GM19328 (cell line): ENCODE results near the gene PGAM2.
"Not testable (repeated sequence)": the region's sequence is repeated elsewhere in the genome, so short reads cannot be mapped to it uniquely, and the experiment has no call there.

ENCODE experiments used
- ATAC-seq: cut with Tn5 transposase; IDR thresholded peaks from one replicate; pipeline ENCODE4 v1.9.1; 2021; ENCODE audit warnings: mild to moderate bottlenecking, moderate library complexity; ENCODE audit not compliant: unreplicated experiment

The PGAM2 gene

GRCh38 chr7:44033971-44034844, 31.2 kb downstream of the PGAM2 start:
- not testable (repeated sequence) for ATAC-seq

DNA sequence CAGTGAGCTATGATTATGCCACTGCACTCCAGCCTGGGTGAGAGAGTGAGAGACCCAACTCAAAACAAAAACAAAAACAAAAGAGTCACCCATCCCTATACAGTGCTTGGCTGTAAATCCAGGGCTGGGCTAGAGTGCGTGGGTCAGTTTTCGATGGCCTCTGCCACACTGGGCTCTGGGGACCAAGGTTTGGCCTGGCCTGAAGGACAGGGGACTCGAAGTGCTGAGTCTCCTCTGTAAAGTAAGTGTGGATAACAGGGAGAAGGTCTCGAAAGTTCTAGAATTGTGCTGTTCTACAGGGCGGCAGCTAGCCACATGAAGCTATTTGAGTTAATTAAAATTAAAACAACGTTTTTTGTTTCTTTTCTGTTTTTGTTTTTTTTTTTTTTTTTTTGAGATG, 33.3 kb downstream of the PGAM2 start:
- not testable (repeated sequence) for ATAC-seq

DNA sequence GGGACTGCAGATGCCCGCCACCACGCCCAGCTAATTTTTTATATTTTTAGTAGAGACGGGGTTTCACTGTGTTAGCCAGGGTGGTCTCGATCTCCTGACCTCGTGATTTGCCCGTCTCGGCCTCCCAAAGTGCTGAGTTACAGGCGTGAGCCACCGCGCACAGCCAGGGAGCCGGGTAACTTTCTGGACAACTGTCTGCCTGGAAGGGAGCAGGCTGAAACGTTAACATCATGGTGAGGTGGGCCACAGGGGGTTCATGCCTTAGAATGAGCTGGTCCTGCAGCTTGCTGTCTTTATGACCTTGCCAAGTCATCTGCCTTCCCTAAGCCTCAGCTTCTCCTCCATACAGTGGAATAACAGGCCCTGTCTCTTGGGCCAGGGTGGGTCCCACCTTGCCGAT, 34.0 kb downstream of the PGAM2 start:
- not testable (repeated sequence) for ATAC-seq

GRCh38 chr7:44030029-44030428, 35.3 kb downstream of the PGAM2 start:
- ATAC-seq, result not testable (repeated sequence)

- ATAC-seq, result not testable (repeated sequence)
Measured at GRCh38 chr7:44029433-44029832, 35.9 kb downstream of the PGAM2 start.

- ATAC-seq, result not testable (repeated sequence)
Measured at GRCh38 chr7:44022796-44023467, 42.4 kb downstream of the PGAM2 start.

DNA sequence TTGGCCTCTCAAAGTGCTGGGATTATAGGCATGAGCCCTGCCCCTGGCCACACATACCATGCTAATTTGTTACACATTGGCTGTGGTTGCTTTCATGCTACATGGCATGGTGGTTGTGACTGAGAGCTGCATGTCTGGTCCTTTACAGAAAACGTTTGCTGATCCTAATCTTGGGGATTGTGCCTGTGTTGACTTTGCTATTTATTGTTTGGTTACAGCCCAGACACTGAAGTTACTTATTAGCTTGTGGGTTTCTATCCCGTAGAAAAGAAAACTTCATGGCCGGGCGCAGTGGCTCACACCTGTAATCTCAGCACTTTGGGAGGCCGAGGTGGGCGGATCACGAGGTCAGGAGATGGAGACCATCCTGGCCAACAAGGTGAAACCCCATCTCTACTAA, 43.3 kb downstream of the PGAM2 start:
- ATAC-seq, result not testable (repeated sequence)

- ATAC-seq, result not testable (repeated sequence)
Measured at GRCh38 chr7:44019825-44020224, 45.5 kb downstream of the PGAM2 start.

GRCh38 chr7:44018857-44019807, 46.2 kb downstream of the PGAM2 start:
- peak; percentile 98 for ATAC-seq

DNA sequence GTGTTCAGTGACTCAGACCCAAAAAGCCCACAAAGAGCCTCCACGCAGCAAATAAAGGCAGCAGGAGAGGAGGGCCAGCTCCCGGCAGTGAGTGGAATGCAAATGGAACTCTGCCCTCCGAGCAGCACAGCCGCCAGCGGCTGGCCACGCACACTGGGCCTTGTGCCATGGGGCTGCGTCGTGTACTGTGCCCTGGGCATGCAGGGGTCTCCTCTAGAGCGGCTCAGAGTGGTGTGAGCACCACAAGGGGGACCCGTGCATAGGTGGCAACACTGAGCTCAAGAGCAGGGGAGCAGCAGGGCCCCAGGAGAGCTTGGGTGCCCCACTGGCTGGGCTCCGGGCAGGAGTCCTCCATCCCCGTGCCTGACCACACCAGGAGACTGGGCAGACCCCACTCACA, 50.3 kb downstream of the PGAM2 start:
- not testable (repeated sequence) for ATAC-seq
